ENCODE measurements around the gene CBX8. TPM values are rescaled to one million over a fixed set of nuclear protein-coding genes. Genes with fewer than 3 reads are reported as not detected.

Gene CBX8
- total and polyA plus RNA-seq, 2 donors (not counting 3 experiments of a cell fraction or from before 2014, with no cell fraction given), result 0.69 to 3.1 TPM

GRCh38 chr17:79761894-79762589 lies 34.8 kb downstream of the CBX8 start:
- Histone ChIP-seq H3K9me1 (replicated peaks; ENCODE audit: control insufficient read depth, extremely low read depth, insufficient read depth, low read length) (no peaks in the 10 kb centered on the region), H3K27me3 (ENCODE audit: control insufficient read depth in 2 of 2, insufficient read depth in 2 of 2, low read length in 2 of 2) (peaks cover 0 to 3% of the 10 kb centered on the region in 2 experiments), H3K9ac (replicated peaks; ENCODE audit: extremely low read depth, insufficient read depth, low read length) (no peak overlapping the region), H3K36me3 (ENCODE audit: control insufficient read depth in 2 of 2, extremely low read depth in 1 of 2, insufficient read depth in 2 of 2, low read length in 2 of 2) (no peaks in the 10 kb centered on the region), H3K27ac (ENCODE audit: insufficient read depth, low read depth, low read length) (no peak overlapping the region), H4K20me1 (replicated peaks; ENCODE audit: control insufficient read depth, extremely low read depth, insufficient read depth, low read length) (no peaks in the 10 kb centered on the region), H2AFZ (ENCODE audit: low read depth, low read length) (no peak overlapping the region), H3K9me3 (replicated peaks; ENCODE audit: control insufficient read depth, insufficient read depth, low read length) (no peaks in the 10 kb centered on the region), H3K4me1 (ENCODE audit: control insufficient read depth, extremely low read depth, insufficient read depth, low read length) (no peaks in the 10 kb centered on the region), H3K4me3 (replicated peaks in 1 of 3; ENCODE audit: insufficient read depth in 1 of 3, low read depth in 1 of 3, low read length in 3 of 3) (no peak overlapping the region), H3K79me2 (ENCODE audit: control insufficient read depth, insufficient read depth, low read length) (no peaks in the 10 kb centered on the region), H3K4me2 (ENCODE audit: insufficient read depth, low read length) (no peak overlapping the region)
- POLR2A ChIA-PET, result no interaction called here
- DNase-seq (ENCODE audit: low read depth, low spot score), result no peak
- BruUV-seq (replicated peaks), result no TSS peak
- dilution Hi-C loops (cut with MboI; ENCODE audit: extremely low pct_ligation_motif_present, low sequenced_read_pairs), result no loop called here
- no peak for FAIRE-seq
- TF ChIP-seq MAX (IDR thresholded peaks at IDR 0.05; ENCODE audit: insufficient read depth, insufficient read length), result no peak
- no peak for TF ChIP-seq GATA2 (IDR thresholded peaks at IDR 0.05; ENCODE audit: insufficient read depth, insufficient read length, low read depth, low read length)
- TF ChIP-seq FOS (IDR thresholded peaks at IDR 0.05; ENCODE audit: borderline replicate concordance, insufficient read depth, low read length), result no peak
- TF ChIP-seq MYC (IDR thresholded peaks at IDR 0.05; ENCODE audit: low read depth, low read length), result no peak
- no peak for TF ChIP-seq POLR2A (IDR thresholded peaks at IDR 0.05; ENCODE audit: low read depth, low read length)
- TF ChIP-seq POLR2AphosphoS5 (IDR thresholded peaks at IDR 0.05; ENCODE audit: insufficient read depth, low read depth, low read length), result no peak
- no peak for TF ChIP-seq JUN (IDR thresholded peaks at IDR 0.05; ENCODE audit: borderline replicate concordance, insufficient read depth, insufficient read length, low read depth)
- no peak for TF ChIP-seq CTCF (IDR thresholded peaks at IDR 0.05; ENCODE audit: extremely low read depth in 1 of 2, insufficient read depth in 1 of 2, low read depth in 1 of 2, low read length in 2 of 2)
- no peak for TF ChIP-seq EZH2 (IDR thresholded peaks at IDR 0.05; ENCODE audit: borderline replicate concordance, low read depth, low read length, severe bottlenecking)
- CTCF ChIA-PET, result interaction anchor here (1.1 kb wide), 1 partner anchor 19 kb away, joined by 3 read pairs; no protein-coding TSS in a partner anchor
- intact Hi-C loops (cut with micrococcal nuclease), result no loop called here
